ENCODE data around the gene DALRD3. TPM values are rescaled to one million over a fixed set of nuclear protein-coding genes. Genes with fewer than 3 reads are reported as not detected.

Gene DALRD3
- total and polyA plus RNA-seq, 11 donors = 6.8 to 24.7 (median 14.5) TPM

GRCh38 chr3:48982686-48983085 lies 35.7 kb downstream of the DALRD3 start:
- peaks cover 2 to 92% (median 85%) of the 10 kb centered on the region in 9 donors for H3K36me3 ChIP-seq
- H3K27me3 ChIP-seq = no peaks in the 10 kb centered on the region
- 73 to 94% (median 82%) methylated on average over 2 to 5 of the region's 5 CpGs for WGBS, 4 donors
- H3K9me3 ChIP-seq = no peaks in the 10 kb centered on the region
- intact Hi-C loops (cut with DNase I) = loop anchor here in 3 of 10 donors (10.0 kb wide), 2 partner anchors 112 to 462 kb away; partner anchors contain the start of gene QRICH1 (in 1 of the 3)
- DNase-seq (no peak), ATAC-seq (no peak)
- peaks cover 0 to 8% (median under 1%) of the 10 kb centered on the region in 12 donors for H3K4me1 ChIP-seq
- no peak overlapping the region for H3K27ac ChIP-seq
- H3K4me3 ChIP-seq = no peak overlapping the region
- TF ChIP-seq CTCF (IDR thresholded peaks at IDR 0.05) = no peak
- TF ChIP-seq POLR2A (IDR thresholded peaks at IDR 0.05) = no peak

GRCh38 chr3:48982016-48982415 lies 36.4 kb downstream of the DALRD3 start:
- H3K4me3 ChIP-seq = no peak overlapping the region
- ATAC-seq (no peak), DNase-seq (no peak)
- H3K36me3 ChIP-seq = peaks cover 2 to 98% (median 91%) of the 10 kb centered on the region in 9 donors
- TF ChIP-seq POLR2A (IDR thresholded peaks at IDR 0.05) (no peak), CTCF (IDR thresholded peaks at IDR 0.05) (no peak)
- H3K9me3 ChIP-seq = no peaks in the 10 kb centered on the region
- no peaks in the 10 kb centered on the region for H3K27me3 ChIP-seq
- H3K27ac ChIP-seq = no peak overlapping the region
- peaks cover 0 to 8% (median 0%) of the 10 kb centered on the region in 12 donors for H3K4me1 ChIP-seq
- intact Hi-C loops (cut with DNase I) = loop anchor here in 3 of 10 donors (10.0 kb wide), 2 partner anchors 113 to 463 kb away; partner anchors contain the start of gene QRICH1 (in 1 of the 3)

GRCh38 chr3:48980295-48980694 lies 38.1 kb downstream of the DALRD3 start:
- TF ChIP-seq POLR2A (IDR thresholded peaks at IDR 0.05) (no peak), CTCF (IDR thresholded peaks at IDR 0.05) (no peak)
- DNase-seq (no peak), ATAC-seq (peak in 3 of 4 donors; percentile 29 to 53 (median 46))
- Histone ChIP-seq H3K27me3 (no peaks in the 10 kb centered on the region), H3K36me3 (peaks cover 2 to 99% (median 97%) of the 10 kb centered on the region in 9 donors), H3K4me1 (peaks cover 0 to 8% (median 0%) of the 10 kb centered on the region in 12 donors), H3K4me3 (no peak overlapping the region), H3K27ac (no peak overlapping the region), H3K9me3 (no peaks in the 10 kb centered on the region)
- WGBS, 4 donors = 41 to 66% (median 47%) methylated on average over 4 of the region's 4 CpGs
- intact Hi-C loops (cut with DNase I) = loop anchor here in 3 of 10 donors (10.0 kb wide), 2 partner anchors 115 to 465 kb away; partner anchors contain the start of gene QRICH1 (in 1 of the 3)

- Histone ChIP-seq H3K4me3 (no peak overlapping the region), H3K9me3 (no peaks in the 10 kb centered on the region), H3K27ac (no peak overlapping the region), H3K4me1 (peaks cover 0 to 8% (median 0%) of the 10 kb centered on the region in 12 donors), H3K36me3 (peaks cover 6 to 99% (median 98%) of the 10 kb centered on the region in 9 donors), H3K27me3 (no peaks in the 10 kb centered on the region)
- intact Hi-C loops (cut with DNase I) = no loop called here
- TF ChIP-seq CTCF (IDR thresholded peaks at IDR 0.05) = no peak
- TF ChIP-seq POLR2A (IDR thresholded peaks at IDR 0.05) = no peak
- WGBS, 4 donors = 73 to 93% (median 91%) methylated on average over 3 of the region's 3 CpGs
- DNase-seq = no peak
- no peak for ATAC-seq
These were observed 38.9 kb downstream of the DALRD3 start for GRCh38 chr3:48979451-48979850.
